Stimulated activated naive CD8-positive, alpha-beta T cell treated with anti-CD3 and anti-CD28 coated beads, Interleukin-15, Interleukin-2, amounts not matched to agents 100 ng/mL and 50 ng/mL, for 24 hours (primary cell): ENCODE results near the gene MIEF1.
"Not testable (repeated sequence)": the region's sequence is repeated elsewhere in the genome, so short reads cannot be mapped to it uniquely, and the experiment has no call there.

Experiments used
- H3K27ac Mint-ChIP-seq: one replicate; pipeline ENCODE4 v1.8.0; 2021; ENCODE audit warnings: mild to moderate bottlenecking, mixed read lengths
- H3K27me3 Mint-ChIP-seq: one replicate; pipeline ENCODE4 v1.8.0; 2021; ENCODE audit warnings: mixed read lengths
- H3K36me3 Mint-ChIP-seq: one replicate; pipeline ENCODE4 v1.8.0; 2021; ENCODE audit warnings: low read depth, mixed read lengths
- H3K4me1 Mint-ChIP-seq: one replicate; pipeline ENCODE4 v1.8.0; 2021; ENCODE audit warnings: low read depth, mixed read lengths
- H3K4me3 Mint-ChIP-seq: one replicate; pipeline ENCODE4 v1.8.0; 2021; ENCODE audit warnings: mild to moderate bottlenecking, mixed read lengths
- H3K9me3 Mint-ChIP-seq: one replicate; pipeline ENCODE4 v1.8.0; 2021; ENCODE audit warnings: mixed read lengths

MIEF1 gene

GRCh38 chr22:39493759-39494158 lies 8.3 kb upstream of the MIEF1 start:
- Mint-ChIP-seq H3K27ac (no peak overlapping the region), H3K27me3 (no peaks in the 10 kb centered on the region), H3K9me3 (no peaks in the 10 kb centered on the region), H3K36me3 (no peaks in the 10 kb centered on the region), H3K4me1 (peaks cover 9% of the 10 kb centered on the region), H3K4me3 (no peak overlapping the region)

DNA sequence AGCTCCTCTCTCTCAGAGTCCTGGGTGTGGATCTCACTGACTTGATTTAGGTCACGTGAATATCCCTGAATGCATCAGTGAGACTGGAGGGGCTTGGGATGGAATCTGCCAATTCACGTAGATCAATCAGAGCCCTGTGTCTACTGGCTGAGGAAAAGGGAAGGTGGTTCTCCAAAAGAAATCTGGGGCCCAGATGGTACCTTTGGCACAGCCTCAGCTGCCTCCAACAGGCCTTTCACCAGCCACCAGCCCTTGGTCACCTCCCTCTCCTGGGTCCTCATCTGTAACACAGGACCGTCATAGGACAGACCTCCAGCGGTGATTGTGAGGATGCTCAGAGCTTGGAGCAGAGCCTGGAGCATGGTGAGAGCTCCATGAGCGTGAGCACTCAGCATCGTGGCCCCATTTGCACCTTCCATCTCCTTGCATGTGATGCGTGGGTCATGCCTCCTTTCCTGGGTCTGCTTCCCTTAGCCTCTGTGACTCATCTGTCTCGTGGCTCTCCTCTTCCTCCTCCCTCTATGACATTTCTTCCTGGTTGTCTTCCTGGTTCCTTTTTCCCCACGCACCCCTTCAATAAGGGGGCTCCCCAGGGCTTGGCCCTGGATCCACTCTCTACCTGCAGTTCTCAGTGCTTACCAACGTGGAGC lies 7.5 kb upstream of the MIEF1 start:
- H3K4me1 Mint-ChIP-seq, result peaks cover 9% of the 10 kb centered on the region

DNA sequence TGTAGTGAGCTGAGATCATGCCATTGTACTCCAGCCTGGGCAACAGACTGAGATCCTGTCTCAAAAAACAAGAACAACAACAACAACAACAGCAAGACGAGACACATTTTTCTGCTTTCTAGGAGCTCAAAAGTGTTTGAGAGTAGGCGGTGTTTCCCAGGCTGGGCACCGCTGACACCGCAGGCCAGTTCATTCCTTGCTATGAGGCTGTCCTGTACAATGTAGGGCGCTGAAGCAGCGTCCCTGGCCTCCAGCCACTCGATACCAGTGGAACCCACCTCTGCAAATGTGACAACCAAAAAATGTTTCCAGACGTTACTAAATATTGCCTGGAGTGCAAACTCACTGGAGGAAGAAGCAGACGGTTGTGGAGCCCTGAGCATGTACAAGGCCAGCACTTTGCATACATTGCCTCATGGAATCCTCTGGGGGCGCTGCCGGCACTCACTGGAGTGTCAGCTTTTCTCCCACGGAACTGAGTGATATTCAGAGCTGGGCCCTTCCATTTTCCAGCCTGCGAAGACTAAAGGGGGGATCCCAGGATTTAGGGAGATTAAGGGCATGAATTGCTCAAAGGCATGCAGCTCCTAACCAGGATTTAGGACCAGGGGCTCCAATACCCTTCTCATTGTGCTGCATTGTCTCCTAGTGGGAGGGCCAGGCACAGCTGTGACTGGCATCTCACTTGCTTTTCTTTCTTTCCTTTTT lies 5.8 kb upstream of the MIEF1 start:
- H3K36me3 Mint-ChIP-seq, result no peaks in the 10 kb centered on the region
- no peaks in the 10 kb centered on the region for H3K27me3 Mint-ChIP-seq
- H3K4me1 Mint-ChIP-seq, result peaks cover 3% of the 10 kb centered on the region
- H3K27ac Mint-ChIP-seq, result no peak overlapping the region
- no peak overlapping the region for H3K4me3 Mint-ChIP-seq
- no peaks in the 10 kb centered on the region for H3K9me3 Mint-ChIP-seq

More for the DNA sequence above, 7.5 kb upstream of the MIEF1 start:
- Mint-ChIP-seq H3K27me3 (no peaks in the 10 kb centered on the region), H3K27ac (no peak overlapping the region), H3K4me3 (no peak overlapping the region), H3K36me3 (no peaks in the 10 kb centered on the region), H3K9me3 (no peaks in the 10 kb centered on the region)

DNA sequence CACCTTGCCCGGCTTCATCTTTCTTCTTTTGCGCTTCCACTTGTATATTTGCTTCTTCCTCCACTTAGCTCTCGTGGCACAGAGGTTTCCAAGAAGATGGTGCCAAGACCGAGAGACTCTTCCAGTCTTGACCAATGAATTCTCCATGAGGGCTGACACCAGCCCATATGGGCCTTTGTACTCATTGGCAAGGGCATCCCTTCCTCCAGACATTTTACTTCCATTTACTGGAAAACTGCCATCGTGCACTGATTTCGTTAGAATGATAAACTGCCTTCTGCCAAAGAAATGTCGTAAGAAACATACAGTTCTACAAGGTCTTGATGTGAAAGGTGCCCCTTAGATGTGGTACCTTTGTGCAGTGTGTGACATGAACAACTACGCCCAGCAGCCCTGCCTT lies 4.7 kb upstream of the MIEF1 start:
- no peak overlapping the region for H3K27ac Mint-ChIP-seq
- H3K36me3 Mint-ChIP-seq, result peaks cover 4% of the 10 kb centered on the region
- H3K4me3 Mint-ChIP-seq, result no peak overlapping the region
- no peaks in the 10 kb centered on the region for H3K9me3 Mint-ChIP-seq
- peaks cover 8% of the 10 kb centered on the region for H3K4me1 Mint-ChIP-seq
- H3K27me3 Mint-ChIP-seq, result no peaks in the 10 kb centered on the region

DNA sequence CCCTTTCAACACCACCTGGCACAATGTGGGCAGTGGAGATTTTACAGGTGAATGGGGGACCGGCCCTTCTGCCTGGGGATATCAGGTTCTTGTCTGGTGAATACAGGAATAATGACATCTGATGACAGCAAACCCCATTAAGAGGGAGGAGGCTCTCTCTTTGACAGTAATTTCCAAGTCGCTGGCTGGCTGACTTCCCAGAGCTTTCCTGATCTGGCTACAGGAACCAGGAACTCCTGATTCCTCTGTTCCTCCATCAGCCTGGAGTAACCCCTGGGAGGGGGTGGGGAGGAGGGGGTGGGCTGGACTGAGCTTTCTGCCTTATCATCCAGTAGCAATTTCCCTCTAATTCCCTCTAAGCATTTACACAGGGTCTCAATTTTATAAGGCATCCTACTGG lies 3.7 kb upstream of the MIEF1 start:
- Mint-ChIP-seq H3K4me1 (peaks cover 11% of the 10 kb centered on the region), H3K36me3 (peaks cover 10% of the 10 kb centered on the region), H3K27ac (no peak overlapping the region), H3K27me3 (no peaks in the 10 kb centered on the region), H3K9me3 (no peaks in the 10 kb centered on the region), H3K4me3 (no peak overlapping the region)

DNA sequence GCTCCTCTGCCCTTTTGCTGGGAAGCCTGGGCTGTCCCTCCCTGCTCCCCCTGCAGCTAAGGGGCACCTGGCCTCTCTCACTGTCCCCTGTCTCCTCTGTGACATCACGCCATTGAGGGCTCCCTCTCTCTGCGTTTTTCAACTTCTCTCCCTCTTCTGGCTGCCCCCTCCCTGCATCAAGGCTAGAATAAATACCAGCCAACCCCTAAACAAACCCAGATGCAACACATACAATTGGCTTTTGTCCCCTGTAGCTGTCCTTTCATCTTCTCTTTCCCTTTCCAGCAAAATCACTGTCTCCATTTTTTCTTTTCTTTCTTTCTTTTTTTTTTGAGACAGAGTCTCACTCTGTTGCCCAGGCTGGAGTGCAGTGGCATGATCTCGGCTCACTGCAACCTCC lies 3.3 kb upstream of the MIEF1 start:
- no peak overlapping the region for H3K27ac Mint-ChIP-seq
- H3K9me3 Mint-ChIP-seq, result no peaks in the 10 kb centered on the region
- no peaks in the 10 kb centered on the region for H3K27me3 Mint-ChIP-seq
- H3K4me3 Mint-ChIP-seq, result no peak overlapping the region
- H3K36me3 Mint-ChIP-seq, result peaks cover 14% of the 10 kb centered on the region
- peaks cover 16% of the 10 kb centered on the region for H3K4me1 Mint-ChIP-seq

GRCh38 chr22:39500101-39500500 lies 2.0 kb upstream of the MIEF1 start:
- Mint-ChIP-seq H3K36me3 (peaks cover 23% of the 10 kb centered on the region), H3K27ac (no peak overlapping the region), H3K27me3 (no peaks in the 10 kb centered on the region), H3K9me3 (no peaks in the 10 kb centered on the region), H3K4me1 (peaks cover 25% of the 10 kb centered on the region), H3K4me3 (no peak overlapping the region)

DNA sequence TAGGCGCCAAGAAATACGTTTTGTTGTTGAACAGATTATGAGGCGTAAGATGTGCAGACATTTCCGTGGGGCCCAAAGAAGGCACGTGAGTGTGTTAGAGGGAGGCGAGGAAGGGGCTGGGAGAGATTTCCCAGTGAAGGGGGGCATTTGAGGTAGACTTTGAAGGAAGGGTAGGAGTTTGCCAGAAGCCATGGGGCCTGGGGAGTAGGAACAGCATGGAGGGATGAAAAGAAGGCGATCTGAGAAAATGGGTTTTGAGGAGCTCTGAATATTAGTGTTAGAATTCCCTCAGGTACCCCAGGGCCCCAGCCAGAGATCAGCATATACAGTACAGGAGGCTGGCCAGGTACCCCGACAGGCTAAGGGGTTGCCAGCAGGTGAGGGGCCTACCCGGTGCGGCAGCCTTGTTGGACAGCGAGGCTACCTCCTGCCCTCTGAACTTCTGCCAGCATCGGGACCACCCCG lies 414 bp upstream of the MIEF1 start:
- peaks cover 38% of the 10 kb centered on the region for H3K36me3 Mint-ChIP-seq
- peaks cover 38% of the 10 kb centered on the region for H3K4me1 Mint-ChIP-seq
- no peaks in the 10 kb centered on the region for H3K9me3 Mint-ChIP-seq
- H3K4me3 Mint-ChIP-seq, result peak overlapping the region; percentile 91
- H3K27ac Mint-ChIP-seq, result peak overlapping the region; percentile 2
- no peaks in the 10 kb centered on the region for H3K27me3 Mint-ChIP-seq

DNA sequence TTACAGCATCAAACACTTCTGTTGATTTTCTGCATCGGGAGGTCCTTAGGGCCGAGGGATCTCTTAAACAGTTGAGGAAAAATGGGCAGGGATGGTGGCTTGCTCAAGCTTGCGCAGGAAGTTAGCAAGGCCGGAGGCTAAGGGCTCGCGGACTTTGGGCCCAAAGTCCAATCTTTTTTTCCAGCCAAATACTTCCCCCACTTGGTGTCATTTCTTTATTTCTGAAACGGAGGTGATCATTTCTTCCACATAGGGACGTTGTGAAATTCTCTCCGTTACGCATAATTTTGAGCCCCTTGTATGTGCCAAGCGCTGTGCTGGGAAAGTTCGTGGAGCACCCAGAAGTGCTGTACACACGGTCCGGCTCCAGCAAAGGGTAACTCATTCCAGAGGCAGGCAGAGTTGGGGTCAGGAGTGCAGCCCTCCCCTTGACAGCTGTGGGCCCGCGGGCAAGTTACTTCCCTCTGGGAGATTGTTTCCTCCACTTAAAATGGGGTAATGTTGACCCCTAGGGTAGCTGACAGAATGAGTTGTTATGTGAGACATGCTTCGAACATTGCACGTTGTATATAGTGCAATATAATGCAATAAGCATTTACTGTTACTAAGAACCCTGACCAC lies 809 bp downstream of the MIEF1 start:
- Mint-ChIP-seq H3K27ac (peak overlapping the region; percentile 89), H3K27me3 (no peaks in the 10 kb centered on the region)

GRCh38 chr22:39503630-39504029 lies 1.5 kb downstream of the MIEF1 start:
- Mint-ChIP-seq H3K27me3 (no peaks in the 10 kb centered on the region), H3K9me3 (no peaks in the 10 kb centered on the region), H3K27ac (peak overlapping the region; percentile 89), H3K4me1 (peaks cover 45% of the 10 kb centered on the region), H3K36me3 (peaks cover 49% of the 10 kb centered on the region), H3K4me3 (peak overlapping the region; percentile 91)

More for the DNA sequence above, 809 bp downstream of the MIEF1 start:
- Mint-ChIP-seq H3K4me3 (peak overlapping the region; percentile 91), H3K36me3 (peaks cover 43% of the 10 kb centered on the region), H3K4me1 (peaks cover 39% of the 10 kb centered on the region), H3K9me3 (no peaks in the 10 kb centered on the region)

- peaks cover 46% of the 10 kb centered on the region for H3K4me1 Mint-ChIP-seq
- peak overlapping the region; percentile 89 for H3K27ac Mint-ChIP-seq
Measured at GRCh38 chr22:39504071-39504470, 2.0 kb downstream of the MIEF1 start.

DNA sequence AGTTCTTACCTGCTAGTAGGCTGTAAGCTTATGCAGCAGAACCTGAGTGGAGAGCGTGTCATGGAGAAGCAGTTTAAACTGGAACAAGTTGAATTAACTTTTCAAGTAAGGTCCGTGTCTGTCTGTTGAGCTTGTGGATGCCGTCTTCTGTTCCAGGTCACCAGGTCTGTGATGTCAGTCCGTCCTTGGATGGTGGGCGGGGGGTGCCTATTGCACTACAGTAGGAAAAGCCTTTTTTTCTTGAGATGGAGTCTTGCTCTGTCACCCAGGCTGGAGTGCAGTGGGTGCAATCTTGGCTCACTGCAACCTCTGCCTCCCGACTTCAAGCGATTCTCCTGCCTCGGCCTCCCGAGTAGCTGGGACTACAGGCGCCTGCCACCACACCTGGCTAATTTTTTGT lies 4.9 kb downstream of the MIEF1 start:
- not testable (repeated sequence) for H3K9me3 Mint-ChIP-seq, H3K27ac Mint-ChIP-seq, H3K4me3 Mint-ChIP-seq, H3K27me3 Mint-ChIP-seq
- H3K36me3 Mint-ChIP-seq, result peaks cover 78% of the 10 kb centered on the region
- H3K4me1 Mint-ChIP-seq, result peaks cover 49% of the 10 kb centered on the region

More at GRCh38 chr22:39504071-39504470, 2.0 kb downstream of the MIEF1 start:
- Mint-ChIP-seq H3K9me3 (no peaks in the 10 kb centered on the region), H3K36me3 (peaks cover 52% of the 10 kb centered on the region), H3K27me3 (no peaks in the 10 kb centered on the region), H3K4me3 (peak overlapping the region; percentile 91)

GRCh38 chr22:39508393-39508792 lies 6.3 kb downstream of the MIEF1 start:
- no peaks in the 10 kb centered on the region for H3K27me3 Mint-ChIP-seq
- no peak overlapping the region for H3K4me3 Mint-ChIP-seq
- H3K36me3 Mint-ChIP-seq, result peaks cover 76% of the 10 kb centered on the region
- H3K4me1 Mint-ChIP-seq, result peaks cover 46% of the 10 kb centered on the region
- H3K27ac Mint-ChIP-seq, result no peak overlapping the region
- H3K9me3 Mint-ChIP-seq, result no peaks in the 10 kb centered on the region

GRCh38 chr22:39510529-39511149 lies 8.5 kb downstream of the MIEF1 start:
- Mint-ChIP-seq H3K36me3 (peaks cover 80% of the 10 kb centered on the region), H3K4me3 (no peak overlapping the region), H3K9me3 (no peaks in the 10 kb centered on the region), H3K4me1 (peaks cover 41% of the 10 kb centered on the region), H3K27ac (no peak overlapping the region), H3K27me3 (no peaks in the 10 kb centered on the region)

GRCh38 chr22:39511226-39511625 lies 9.1 kb downstream of the MIEF1 start:
- Mint-ChIP-seq H3K4me3 (no peak overlapping the region), H3K27ac (no peak overlapping the region), H3K36me3 (peaks cover 80% of the 10 kb centered on the region), H3K4me1 (peaks cover 43% of the 10 kb centered on the region), H3K27me3 (no peaks in the 10 kb centered on the region), H3K9me3 (no peaks in the 10 kb centered on the region)
